Medulla oblongata (tissue), 1 donor: Measurements from ENCODE around the gene COX7B.
"Not testable (repeated sequence)": the region's sequence is repeated elsewhere in the genome, so short reads cannot be mapped to it uniquely, and the experiment has no call there.

ENCODE experiments used
- DNase-seq: peaks from one replicate; pipeline ENCODE4 v3.0.0-alpha.2; 2015; ENCODE audit errors: extremely low spot score

The COX7B gene

DNA sequence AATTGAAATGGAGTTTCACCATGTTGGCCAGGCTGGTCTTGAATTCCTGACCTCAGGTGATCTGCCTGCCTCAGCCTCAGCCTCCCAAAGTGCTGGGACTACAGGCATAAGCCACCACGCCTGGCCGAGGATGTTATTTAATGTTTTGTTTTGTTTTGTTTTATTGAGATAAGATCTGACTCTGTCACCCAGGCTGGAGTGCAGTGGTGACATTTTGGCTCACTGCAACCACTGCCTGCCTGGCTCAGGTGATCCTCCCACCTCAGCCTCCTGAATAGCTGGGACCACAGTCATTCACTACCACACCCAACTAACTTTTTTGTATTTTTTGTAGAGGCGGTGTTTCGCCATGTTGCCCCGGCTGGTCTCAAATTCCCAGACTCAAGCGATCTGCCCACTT is 45.8 kb downstream of the COX7B start:
- not testable (repeated sequence) for DNase-seq

- DNase-seq: no peak
Measured at GRCh38 chrX:77945910-77946545, 46.8 kb downstream of the COX7B start.

- no peak for DNase-seq
Measured at GRCh38 chrX:77946571-77946970, 47.3 kb downstream of the COX7B start.

- no peak for DNase-seq
Measured at GRCh38 chrX:77949840-77950239, 50.6 kb downstream of the COX7B start.

- no peak for DNase-seq
Measured at GRCh38 chrX:77952173-77952572, 52.9 kb downstream of the COX7B start.

- DNase-seq: no peak
Measured at GRCh38 chrX:77953302-77953701, 54.0 kb downstream of the COX7B start.

GRCh38 chrX:77953708-77954107 is 54.4 kb downstream of the COX7B start:
- no peak for DNase-seq
